H9 (cell line): ENCODE measurements around the gene ASIC3. TPM values are rescaled to one million over a fixed set of nuclear protein-coding genes. Genes with fewer than 3 reads are reported as not detected.
A peak's percentile ranks its signal among the peaks of the same experiment; 100 is the strongest.

Experiments used
- DNase-seq: peaks from one replicate; pipeline ENCODE4 v3.0.0-alpha.2; 2017
- H2AFZ ChIP-seq: one replicate; pipeline ENCODE4 v1.6.1; 2013; ENCODE audit warnings: mild to moderate bottlenecking, low read length, control low read depth, moderate library complexity
- H2AK5ac ChIP-seq: 2 replicates; pipeline ENCODE4 v1.6.1; 2013; ENCODE audit warnings: low read length, control low read depth, mixed read lengths; ENCODE audit not compliant: insufficient read length
- H2BK120ac ChIP-seq: one replicate; pipeline ENCODE4 v1.6.1; 2013; ENCODE audit warnings: low read depth, mild to moderate bottlenecking, low read length, control low read depth, inconsistent platforms; ENCODE audit not compliant: poor library complexity, severe bottlenecking
- H2BK12ac ChIP-seq: 2 replicates; pipeline ENCODE4 v1.6.1; 2013; ENCODE audit warnings: low read length, control low read depth, mixed read lengths, low read depth; ENCODE audit not compliant: insufficient read length
- H2BK15ac ChIP-seq: 2 replicates; pipeline ENCODE4 v1.6.1; 2013; ENCODE audit warnings: low read depth, low read length, control low read depth
- H2BK20ac ChIP-seq: one replicate; pipeline ENCODE4 v1.6.1; 2013; ENCODE audit warnings: low read depth, mild to moderate bottlenecking, low read length, control low read depth, inconsistent platforms; ENCODE audit not compliant: poor library complexity, severe bottlenecking
- H2BK5ac ChIP-seq: 2 replicates; pipeline ENCODE4 v1.6.1; 2013; ENCODE audit warnings: low read length, control low read depth, mixed read lengths; ENCODE audit not compliant: insufficient read length
- H3K14ac ChIP-seq: 2 replicates; pipeline ENCODE4 v1.6.1; 2013; ENCODE audit warnings: low read length, control low read depth; ENCODE audit not compliant: insufficient read depth
- H3K18ac ChIP-seq: 2 replicates; pipeline ENCODE4 v1.6.1; 2013; ENCODE audit warnings: low read depth, mild to moderate bottlenecking, mixed read lengths, low read length, control low read depth; ENCODE audit not compliant: insufficient read length
- H3K23ac ChIP-seq: 2 replicates; pipeline ENCODE4 v1.6.1; 2013; ENCODE audit warnings: low read length, control low read depth, mixed read lengths, low read depth; ENCODE audit not compliant: insufficient read length
- H3K23me2 ChIP-seq: 2 replicates; pipeline ENCODE4 v1.6.1; 2013; ENCODE audit warnings: low read depth, mild to moderate bottlenecking, mixed read lengths, low read length, control low read depth; ENCODE audit not compliant: insufficient read length, poor library complexity, severe bottlenecking
- H3K27ac ChIP-seq: 2 replicates; pipeline ENCODE4 v1.5.1; 2013; ENCODE audit warnings: low read length, control low read depth, mixed read lengths, low read depth; ENCODE audit not compliant: insufficient read length
- H3K27me3 ChIP-seq: 2 replicates; pipeline ENCODE4 v1.6.1; 2013; ENCODE audit warnings: low read length, control low read depth, inconsistent platforms; ENCODE audit not compliant: insufficient read depth
- H3K4ac ChIP-seq: 2 replicates; pipeline ENCODE4 v1.6.1; 2013; ENCODE audit warnings: low read depth, mild to moderate bottlenecking, control low read depth, inconsistent platforms, low read length, moderate library complexity
- H3K4me1 ChIP-seq: 2 replicates; pipeline ENCODE4 v1.6.1; 2013; ENCODE audit warnings: low read length, control low read depth, inconsistent platforms; ENCODE audit not compliant: insufficient read depth
- H3K4me2 ChIP-seq: 2 replicates; pipeline ENCODE4 v1.6.1; 2013; ENCODE audit warnings: low read length, control low read depth, mixed read lengths; ENCODE audit not compliant: insufficient read length, insufficient read depth
- H3K56ac ChIP-seq: 2 replicates; pipeline ENCODE4 v1.6.1; 2013; ENCODE audit warnings: low read depth, mild to moderate bottlenecking, mixed read lengths, low read length, control low read depth; ENCODE audit not compliant: insufficient read length
- H3K79me1 ChIP-seq: 2 replicates; pipeline ENCODE4 v1.6.1; 2013; ENCODE audit warnings: low read depth, mild to moderate bottlenecking, moderate library complexity, low read length, control low read depth, inconsistent platforms; ENCODE audit not compliant: insufficient read depth, poor library complexity, severe bottlenecking
- H3K79me2 ChIP-seq: 2 replicates; pipeline ENCODE4 v1.6.1; 2013; ENCODE audit warnings: low read length, control low read depth, inconsistent platforms; ENCODE audit not compliant: insufficient read depth
- H3K9ac ChIP-seq: 2 replicates; pipeline ENCODE4 v1.6.1; 2013; ENCODE audit warnings: low read length, control low read depth, mixed read lengths; ENCODE audit not compliant: insufficient read length; ENCODE audit errors: extremely low read depth
- H3K9me3 ChIP-seq: one replicate; pipeline ENCODE4 v1.6.1; 2013; ENCODE audit warnings: low read depth, low read length, inconsistent platforms; ENCODE audit not compliant: control insufficient read depth
- H3T11ph ChIP-seq: one replicate; pipeline ENCODE4 v1.6.1; 2013; ENCODE audit warnings: mild to moderate bottlenecking, low read length, control low read depth, inconsistent platforms
- H4K20me1 ChIP-seq: one replicate; pipeline ENCODE4 v1.6.1; 2013; ENCODE audit not compliant: control insufficient read depth, insufficient read length, insufficient read depth
- H4K5ac ChIP-seq: 2 replicates; pipeline ENCODE4 v1.6.1; 2013; ENCODE audit warnings: low read depth, mild to moderate bottlenecking, mixed read lengths, low read length, control low read depth; ENCODE audit not compliant: insufficient read length
- H4K8ac ChIP-seq: replicated peaks from 2 replicates; pipeline ENCODE4 v1.6.1; 2013; ENCODE audit warnings: low read length, control low read depth, mixed read lengths, low read depth; ENCODE audit not compliant: insufficient read length
- H4K91ac ChIP-seq: 2 replicates; pipeline ENCODE4 v1.6.1; 2013; ENCODE audit warnings: low read depth, mild to moderate bottlenecking, moderate library complexity, mixed read lengths, low read length, control low read depth; ENCODE audit not compliant: insufficient read length
- H3K27ac Mint-ChIP-seq, 3 experiments: 2 replicates in 2 of 3; 3 replicates in 1 of 3; pipeline ENCODE4 v1.8.0; 2020 to 2021; ENCODE audit warnings: mixed read lengths in 3 of 3, mild to moderate bottlenecking in 1 of 3, moderate library complexity in 1 of 3
- H3K27me3 Mint-ChIP-seq: 2 replicates; pipeline ENCODE4 v1.8.0; 2021; ENCODE audit warnings: low read depth, mild to moderate bottlenecking, moderate library complexity, mixed read lengths
- H3K36me3 Mint-ChIP-seq, 3 experiments: 2 replicates in 2 of 3; 3 replicates in 1 of 3; pipeline ENCODE4 v1.8.0; 2020 to 2021; ENCODE audit warnings: low read depth in 3 of 3, mixed read lengths in 3 of 3; ENCODE audit not compliant: insufficient read depth in 1 of 3
- H3K4me1 Mint-ChIP-seq, 2 experiments: 2 replicates each; pipeline ENCODE4 v1.8.0; 2020; ENCODE audit warnings: mixed read lengths in 2 of 2
- H3K4me3 Mint-ChIP-seq, 2 experiments: 2 replicates in 1 of 2; 3 replicates in 1 of 2; pipeline ENCODE4 v1.8.0; 2020 to 2021; ENCODE audit warnings: mild to moderate bottlenecking in 2 of 2, mixed read lengths in 2 of 2, moderate library complexity in 1 of 2
- H3K9me3 Mint-ChIP-seq, 2 experiments: 2 replicates in 1 of 2; 3 replicates in 1 of 2; pipeline ENCODE4 v1.8.0; 2020; ENCODE audit warnings: mild to moderate bottlenecking in 2 of 2, mixed read lengths in 2 of 2, moderate library complexity in 1 of 2
- WGBS: extraction: QIAGEN DNeasy Blood & Tissue Kit; methylation state at CpG from one replicate; pipeline ENCODE4 v1.1.7; 2013; ENCODE audit warnings: missing lambda C conversion rate, low lambda C conversion rate, mixed read lengths; ENCODE audit not compliant: insufficient read length; ENCODE audit errors: extremely low coverage; 5-methylcytosine and 5-hydroxymethylcytosine counted together
- total RNA-seq: library from RNA; stranded (reverse); gene quantifications from 2 replicates; pipeline ENCODE4 v1.2.1, GENCODE V29; 2021
- TF ChIP-seq, protein P1 (sequence below): fragments of 200-600 bp; sonication (generic); conservative IDR thresholded peaks from 3 replicates; pipeline ENCODE4 v1.8.0; 2021; ENCODE audit warnings: antibody characterized with exemption, mild to moderate bottlenecking

The ASIC3 gene
- total RNA-seq, 1 experiment from 2014 or later = 1.7 TPM

DNA sequence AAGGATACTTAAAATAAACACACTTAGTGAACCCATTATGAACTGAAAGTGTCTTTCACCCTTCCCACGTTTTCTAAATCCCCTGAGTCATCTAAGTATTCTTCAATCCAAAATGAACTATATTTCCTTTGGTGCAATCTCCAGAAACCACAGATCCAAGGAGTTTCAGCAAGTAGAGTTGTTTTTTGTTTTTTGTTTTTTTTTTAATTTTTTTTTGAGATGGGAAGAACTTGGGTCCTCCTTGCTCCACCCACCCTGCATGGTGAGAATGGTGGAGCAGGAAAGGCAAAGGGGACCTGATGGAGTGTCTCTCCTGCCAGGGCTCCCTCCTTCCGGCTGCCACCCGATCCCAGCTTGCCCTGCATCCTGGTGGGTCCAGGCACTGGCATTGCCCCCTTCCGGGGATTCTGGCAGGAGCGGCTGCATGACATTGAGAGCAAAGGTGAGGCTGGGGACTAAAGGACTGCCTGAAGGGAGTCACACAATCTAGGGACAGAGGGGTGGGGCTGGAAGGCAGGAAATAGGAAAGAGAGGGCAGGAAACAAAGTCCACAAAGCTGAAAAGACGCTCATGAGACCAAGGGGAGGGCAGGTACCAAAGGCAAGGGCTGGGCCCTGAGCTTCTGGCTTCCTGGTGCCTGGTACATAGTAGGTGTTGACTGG is 36.2 kb upstream of the ASIC3 start:
- Mint-ChIP-seq H3K27me3 (peaks cover 47% of the 10 kb centered on the region), H3K9me3 (no peaks in the 10 kb centered on the region), H3K36me3 (peaks cover 4 to 6% (median 6%) of the 10 kb centered on the region in 3 experiments; a peak in 6 of 7 replicates), H3K4me3 (peak overlapping the region in 1 of 2 experiments; percentile 74; a peak in 4 of 5 replicates), H3K27ac (peak overlapping the region in 1 of 3 experiments; percentile 91; a peak in 1 of 7 replicates), H3K4me1 (peaks cover 21 to 51% of the 10 kb centered on the region in 2 experiments)
- Histone ChIP-seq H3K79me2 (no peaks in the 10 kb centered on the region), H3K79me1 (no peaks in the 10 kb centered on the region), H4K91ac (no peak overlapping the region), H2BK120ac (no peak overlapping the region), H2AK5ac (no peak overlapping the region), H3K23me2 (peaks cover 4% of the 10 kb centered on the region), H2BK5ac (no peak overlapping the region), H2BK20ac (no peak overlapping the region), H2BK12ac (no peak overlapping the region), H3K23ac (no peak overlapping the region), H3K27me3 (no peaks in the 10 kb centered on the region; the same call in 1 of the 2 replicates), H3K4me1 (peaks cover 4% of the 10 kb centered on the region; the same call in 1 of the 2 replicates), H3K4me2 (no peak overlapping the region), H3K9ac (no peak overlapping the region), H2BK15ac (no peak overlapping the region), H3K27ac (no peak overlapping the region), H4K8ac (no peak overlapping the region), H4K20me1 (no peaks in the 10 kb centered on the region), H2AFZ (no peak overlapping the region), H3K14ac (no peak overlapping the region; the same call in 1 of the 2 replicates), H3T11ph (no peak overlapping the region), H4K5ac (no peak overlapping the region), H3K4ac (no peak overlapping the region), H3K18ac (no peak overlapping the region), H3K9me3 (no peaks in the 10 kb centered on the region), H3K56ac (no peak overlapping the region)
- WGBS = no CpG with 5 or more reads among the region's 6 CpGs
- no peak for DNase-seq
- TF ChIP-seq, protein P1, sequence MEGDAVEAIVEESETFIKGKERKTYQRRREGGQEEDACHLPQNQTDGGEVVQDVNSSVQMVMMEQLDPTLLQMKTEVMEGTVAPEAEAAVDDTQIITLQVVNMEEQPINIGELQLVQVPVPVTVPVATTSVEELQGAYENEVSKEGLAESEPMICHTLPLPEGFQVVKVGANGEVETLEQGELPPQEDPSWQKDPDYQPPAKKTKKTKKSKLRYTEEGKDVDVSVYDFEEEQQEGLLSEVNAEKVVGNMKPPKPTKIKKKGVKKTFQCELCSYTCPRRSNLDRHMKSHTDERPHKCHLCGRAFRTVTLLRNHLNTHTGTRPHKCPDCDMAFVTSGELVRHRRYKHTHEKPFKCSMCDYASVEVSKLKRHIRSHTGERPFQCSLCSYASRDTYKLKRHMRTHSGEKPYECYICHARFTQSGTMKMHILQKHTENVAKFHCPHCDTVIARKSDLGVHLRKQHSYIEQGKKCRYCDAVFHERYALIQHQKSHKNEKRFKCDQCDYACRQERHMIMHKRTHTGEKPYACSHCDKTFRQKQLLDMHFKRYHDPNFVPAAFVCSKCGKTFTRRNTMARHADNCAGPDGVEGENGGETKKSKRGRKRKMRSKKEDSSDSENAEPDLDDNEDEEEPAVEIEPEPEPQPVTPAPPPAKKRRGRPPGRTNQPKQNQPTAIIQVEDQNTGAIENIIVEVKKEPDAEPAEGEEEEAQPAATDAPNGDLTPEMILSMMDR = no peak
